Measurements from ENCODE around the gene LRRC36.
A peak's percentile ranks its signal among the peaks of the same experiment; 100 is the strongest.

LRRC36 gene

DNA sequence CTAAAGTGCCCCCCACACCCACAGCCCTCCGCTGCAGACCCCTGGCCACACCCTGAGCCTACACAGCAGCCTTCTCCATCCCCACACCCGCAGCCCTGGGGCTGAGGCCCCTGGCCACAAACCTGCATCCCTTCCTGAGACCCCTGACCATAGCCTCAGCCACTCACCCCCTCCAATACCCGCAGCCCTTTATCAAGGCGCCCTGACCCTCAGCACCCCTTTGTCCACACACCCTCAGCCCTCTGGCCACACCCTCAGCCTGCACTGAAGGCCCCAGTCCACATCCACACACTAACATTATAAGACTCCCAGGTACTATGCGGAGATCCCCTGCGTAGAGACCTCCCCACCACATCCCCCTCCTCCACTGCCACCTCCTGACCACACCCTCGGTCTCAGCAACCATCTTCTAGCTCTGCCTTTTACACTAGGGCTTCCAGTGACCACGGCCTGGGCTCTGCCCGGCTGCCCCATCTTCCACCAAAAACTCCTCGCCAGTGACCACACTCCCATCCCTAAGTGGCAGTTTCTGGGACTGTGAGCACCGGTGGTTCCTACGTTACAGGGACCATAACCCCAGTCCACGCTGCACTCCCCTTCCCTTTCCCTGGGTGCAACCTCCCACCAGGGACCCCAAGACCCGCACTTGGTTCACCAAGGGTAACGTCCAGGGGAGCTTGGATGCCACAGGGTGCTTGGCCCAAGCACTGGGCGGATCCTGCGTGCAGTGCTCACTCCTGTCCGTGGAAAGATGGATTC lies 65.9 kb downstream of the LRRC36 start:
- peak; percentile 37 for DNase-seq

GRCh38 chr16:67393111-67393787 lies 66.6 kb downstream of the LRRC36 start, which contains the start of gene TPPP3:
Gene TPPP3 (minus strand): TSS chr16:67393498. CDS start chr16:67391111, 2,387 bp downstream.
- peak; percentile 95 for DNase-seq

- no peak for DNase-seq
These were observed 67.2 kb downstream of the LRRC36 start for GRCh38 chr16:67393788-67394154.

DNA sequence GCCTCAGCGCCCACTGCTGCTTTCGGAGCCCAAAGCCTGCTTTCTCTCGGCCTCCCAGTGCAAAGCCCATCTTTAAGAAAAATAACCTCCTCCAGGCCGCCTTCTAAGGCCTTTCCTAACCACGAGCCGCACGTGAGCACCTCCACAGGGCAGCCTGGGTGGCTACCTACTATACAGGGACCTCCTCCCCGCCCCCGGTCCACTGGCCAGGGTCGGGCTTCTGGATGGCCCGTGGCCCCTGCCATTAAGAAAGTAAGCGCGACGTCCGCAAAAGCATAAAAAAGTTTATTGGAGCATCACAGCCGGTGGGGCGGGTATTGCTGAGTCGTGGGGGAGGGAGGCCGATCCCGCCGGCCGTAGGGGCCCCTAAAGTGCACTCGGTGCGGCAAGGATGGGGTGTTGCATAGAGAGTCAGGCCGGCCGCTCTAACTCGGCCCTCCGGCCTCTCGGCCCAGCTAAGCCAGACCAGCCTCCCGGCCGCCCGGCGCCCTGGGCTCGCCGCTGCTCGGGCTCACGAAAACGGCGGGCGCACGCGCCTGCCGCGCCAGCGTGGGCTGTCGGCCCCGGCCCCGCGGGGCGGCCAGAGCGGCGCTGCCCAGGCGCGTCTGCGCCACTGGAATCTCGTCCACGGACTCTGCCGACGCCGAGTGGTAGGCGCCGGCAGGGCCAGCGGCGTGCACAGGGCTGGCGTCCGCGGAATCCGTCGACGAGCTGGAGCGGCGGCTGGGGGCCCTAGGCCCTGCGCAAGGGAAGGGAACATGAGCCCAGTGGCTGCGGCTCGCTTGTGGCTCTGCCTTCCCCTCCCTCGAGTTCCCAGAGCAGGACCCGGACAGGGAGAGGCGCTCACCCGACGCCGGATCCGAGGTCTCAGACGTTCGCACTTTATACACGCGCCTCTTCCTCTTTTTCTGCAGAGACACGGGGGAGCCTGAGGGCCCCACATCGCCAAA lies 67.8 kb downstream of the LRRC36 start:
- peak; percentile 69 for DNase-seq

DNA sequence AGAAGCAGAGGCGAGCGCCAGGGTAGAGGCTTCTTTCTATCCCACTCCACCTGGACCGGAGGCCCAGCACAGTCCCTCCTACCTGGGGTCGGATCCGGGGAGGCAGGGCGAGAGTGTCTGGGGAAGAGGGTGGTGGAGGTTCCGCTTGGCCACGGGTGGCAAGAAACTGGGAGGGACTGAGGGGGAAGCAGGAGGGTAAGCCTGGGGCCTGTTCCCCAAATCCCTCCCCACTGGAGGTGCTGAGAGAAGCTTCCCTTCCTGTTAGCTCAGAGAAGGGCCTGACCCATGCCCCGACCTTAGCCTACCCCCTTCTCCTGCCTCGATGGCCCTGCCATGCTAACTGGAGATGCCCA lies 68.5 kb downstream of the LRRC36 start:
- DNase-seq: no peak

DNA sequence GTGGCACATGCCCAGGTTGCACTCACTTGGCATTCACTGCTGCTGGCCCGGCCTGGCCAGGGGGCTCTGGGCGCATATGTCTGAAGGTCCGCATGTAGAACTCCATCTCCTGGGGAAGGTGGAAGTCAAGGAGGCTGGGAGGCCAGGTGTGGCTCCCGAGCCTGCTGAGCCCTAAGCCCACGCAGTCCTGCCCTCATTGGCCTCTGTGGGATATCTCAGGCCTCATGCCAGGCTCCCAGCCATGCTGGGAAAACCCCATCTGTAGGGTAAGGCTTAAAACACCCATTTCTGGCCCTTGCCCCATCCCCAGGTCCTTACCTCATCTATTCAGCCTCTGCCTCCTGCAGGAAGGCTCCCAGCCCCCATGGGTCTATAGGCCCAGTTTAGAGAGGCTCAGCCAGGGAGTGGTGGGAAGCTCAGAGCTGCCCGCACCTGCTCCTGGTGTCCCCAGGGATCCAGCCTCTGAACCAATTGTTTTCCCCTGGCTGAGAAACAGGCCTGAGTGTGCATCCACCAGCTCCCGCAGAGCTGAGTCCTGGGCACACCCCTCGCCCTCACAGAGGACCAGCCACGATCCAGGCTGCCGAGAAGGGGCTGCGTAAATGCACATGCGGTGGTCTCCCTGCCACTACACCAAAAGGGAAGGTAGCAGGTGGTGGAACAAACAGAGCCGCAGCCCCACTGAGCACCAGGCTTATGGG lies 69.0 kb downstream of the LRRC36 start:
- peak; percentile 89 for DNase-seq

DNA sequence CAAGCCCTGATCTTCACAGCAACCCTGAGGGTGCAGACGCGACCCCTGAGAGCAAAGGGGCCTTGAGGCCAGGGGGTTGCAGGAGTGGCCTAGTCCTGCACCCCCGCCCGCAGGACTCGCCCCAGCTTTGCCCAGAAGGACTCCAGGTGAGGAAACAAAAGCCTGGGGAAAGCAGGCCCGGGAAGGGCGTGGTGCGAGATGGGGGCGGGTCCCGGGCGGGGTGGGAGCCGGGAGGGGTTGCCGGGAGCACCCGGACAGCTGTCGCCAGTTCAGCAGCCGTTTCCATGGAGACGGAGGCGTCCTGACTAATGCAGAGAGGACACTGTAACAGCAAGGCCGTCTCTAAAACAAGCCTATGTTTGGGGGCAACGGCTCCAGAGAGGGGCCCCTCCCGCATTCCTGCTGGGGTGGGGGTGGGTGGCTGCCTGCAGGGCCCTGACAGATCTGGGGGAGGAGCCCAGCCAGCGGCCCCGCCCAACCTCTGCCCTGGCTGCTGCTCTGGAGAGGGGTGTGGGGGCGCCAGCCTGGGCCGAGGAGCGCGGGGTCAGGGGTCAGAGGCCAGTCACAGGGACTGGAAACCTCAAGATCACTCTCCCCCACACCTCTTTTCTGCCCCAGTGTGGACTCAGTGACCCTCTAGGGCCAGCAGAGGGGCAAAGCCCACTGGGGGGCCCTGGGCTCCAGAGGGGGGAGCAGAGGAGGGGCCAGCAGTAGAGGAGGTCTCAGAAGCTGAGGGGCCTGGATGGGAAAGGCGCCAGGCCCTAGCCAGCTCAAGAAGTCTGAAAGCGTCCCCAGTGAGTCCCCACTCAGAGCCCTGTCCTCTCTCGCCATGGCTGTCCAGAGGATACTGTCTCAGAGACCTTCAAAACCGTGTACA lies 69.8 kb downstream of the LRRC36 start:
- peak; percentile 97 for DNase-seq

GRCh38 chr16:67397036-67397801 lies 70.6 kb downstream of the LRRC36 start:
- DNase-seq: peak; percentile 41

- peak; percentile 64 for DNase-seq
These were observed 71.4 kb downstream of the LRRC36 start for GRCh38 chr16:67397812-67398545.

DNA sequence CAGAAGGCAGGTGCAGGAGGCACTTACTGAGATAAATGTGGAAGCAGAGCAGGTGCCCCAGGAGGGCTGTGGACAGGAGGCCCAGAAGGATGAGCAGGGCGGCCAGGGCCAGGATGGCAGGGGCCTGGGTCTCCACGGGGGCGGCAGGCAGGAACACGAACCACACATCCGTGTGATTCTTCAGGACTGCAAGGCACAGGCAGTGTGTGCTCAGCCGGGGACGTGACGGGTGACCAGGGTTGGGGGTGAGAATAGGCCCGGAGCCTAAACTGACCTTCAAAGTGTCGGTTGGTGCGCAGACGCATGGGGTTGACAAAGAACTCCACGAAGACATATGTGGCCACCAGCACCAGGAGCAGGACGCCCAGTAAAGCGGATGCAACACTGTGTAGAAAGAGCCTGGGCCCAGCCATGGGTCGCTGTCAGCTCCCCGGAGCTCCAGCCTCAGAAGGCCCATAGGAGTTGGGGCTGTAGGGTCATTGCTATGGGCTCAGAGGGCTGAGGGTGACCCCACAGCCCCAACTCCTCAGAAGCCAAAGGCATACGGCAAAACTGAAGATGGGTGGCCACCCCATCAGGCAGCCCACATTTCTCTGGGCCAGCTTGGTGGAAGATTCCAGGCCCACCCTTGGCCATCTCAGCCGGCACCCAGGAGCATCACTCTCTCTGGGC lies 72.1 kb downstream of the LRRC36 start:
- DNase-seq: no peak

DNA sequence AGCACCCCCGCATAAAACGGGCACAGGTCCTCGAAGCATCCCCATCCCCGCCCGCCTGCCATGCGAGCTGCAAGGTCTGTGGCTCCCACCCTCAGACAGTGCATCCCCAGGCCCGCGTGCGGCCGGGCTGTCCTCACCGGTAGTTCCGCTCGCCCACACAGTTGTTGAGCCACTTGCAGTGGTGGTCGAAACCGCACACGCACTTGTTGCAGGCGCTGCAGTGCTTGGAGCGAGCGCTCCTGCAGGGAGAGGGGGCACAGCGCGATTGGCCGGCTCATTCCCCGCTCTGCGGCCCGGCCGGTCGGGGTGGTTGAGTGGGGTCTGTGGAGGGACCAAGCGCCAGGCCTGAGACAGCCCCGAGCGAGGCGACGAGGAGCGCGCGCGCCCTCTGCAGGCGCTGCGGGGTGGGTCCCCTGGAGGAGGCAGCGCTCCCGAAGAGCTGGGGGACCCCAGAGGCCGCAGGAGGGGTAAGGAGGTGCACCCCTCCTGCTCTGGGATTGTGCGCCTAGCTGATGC lies 72.7 kb downstream of the LRRC36 start:
- DNase-seq: peak; percentile 90

DNA sequence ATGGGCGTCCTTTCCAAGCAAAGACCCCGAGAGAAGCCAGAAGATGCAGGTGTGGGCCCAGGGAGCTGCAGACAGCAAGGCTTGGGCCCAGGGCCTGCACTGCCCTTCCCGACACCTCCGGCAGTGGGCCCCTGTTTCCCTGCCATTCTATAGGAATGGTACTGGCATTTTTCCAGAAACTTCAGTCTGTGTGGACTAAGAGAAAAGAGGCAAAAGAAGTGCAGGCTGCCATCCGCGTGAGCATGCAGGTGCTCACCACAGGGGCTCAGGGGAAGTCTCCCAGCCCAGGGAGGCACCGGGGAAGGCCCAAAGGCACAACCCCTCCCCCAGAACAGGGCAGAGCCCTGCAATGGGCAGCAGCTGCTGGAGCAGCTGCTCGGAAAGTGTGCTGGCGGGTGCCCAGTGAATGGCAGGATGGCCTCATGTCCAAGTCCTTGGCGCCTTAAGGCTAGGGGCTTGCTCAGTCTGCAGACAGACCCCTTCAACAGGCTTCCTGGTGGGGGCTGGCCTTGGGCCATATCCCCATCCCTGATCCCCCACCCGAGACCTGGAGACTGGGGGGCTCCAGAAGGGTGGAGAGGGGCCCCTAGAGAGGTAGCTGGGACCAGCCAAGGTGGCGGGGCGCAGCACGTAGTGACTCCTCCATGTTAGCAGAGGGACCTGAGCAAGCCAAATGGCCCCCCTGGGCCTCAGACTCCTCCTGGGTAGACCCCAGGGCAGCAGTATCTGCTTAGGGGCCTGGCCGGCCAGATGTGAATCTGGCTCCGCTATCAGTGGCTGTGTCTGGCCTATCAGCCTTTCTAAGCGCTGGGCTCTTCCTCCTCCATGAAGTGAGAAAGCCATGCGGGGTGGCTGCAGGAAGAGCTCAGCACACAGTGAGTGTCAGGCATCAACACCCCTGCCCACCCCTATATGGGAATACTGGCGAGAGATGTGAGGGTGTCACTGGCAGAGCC lies 73.4 kb downstream of the LRRC36 start:
- no peak for DNase-seq

DNA sequence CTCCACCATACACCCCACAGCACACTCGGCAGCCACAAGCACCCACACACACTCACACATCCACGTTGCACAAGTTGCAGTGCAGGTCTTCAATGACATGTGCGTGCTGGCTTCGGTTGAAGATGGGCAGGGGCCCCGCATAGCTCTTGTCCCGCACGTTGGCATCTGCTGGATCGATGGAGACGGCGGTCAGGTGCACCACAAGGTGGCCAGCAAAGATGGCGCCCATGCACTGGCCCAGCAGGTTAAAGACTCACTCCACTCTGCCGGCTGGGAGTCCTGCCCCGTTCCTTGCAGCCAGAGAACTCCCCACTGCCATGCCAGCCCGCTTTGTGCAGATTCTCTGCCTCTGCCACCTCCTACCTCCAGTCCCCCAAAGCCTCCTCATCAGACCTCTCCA lies 74.3 kb downstream of the LRRC36 start:
- DNase-seq: no peak

DNA sequence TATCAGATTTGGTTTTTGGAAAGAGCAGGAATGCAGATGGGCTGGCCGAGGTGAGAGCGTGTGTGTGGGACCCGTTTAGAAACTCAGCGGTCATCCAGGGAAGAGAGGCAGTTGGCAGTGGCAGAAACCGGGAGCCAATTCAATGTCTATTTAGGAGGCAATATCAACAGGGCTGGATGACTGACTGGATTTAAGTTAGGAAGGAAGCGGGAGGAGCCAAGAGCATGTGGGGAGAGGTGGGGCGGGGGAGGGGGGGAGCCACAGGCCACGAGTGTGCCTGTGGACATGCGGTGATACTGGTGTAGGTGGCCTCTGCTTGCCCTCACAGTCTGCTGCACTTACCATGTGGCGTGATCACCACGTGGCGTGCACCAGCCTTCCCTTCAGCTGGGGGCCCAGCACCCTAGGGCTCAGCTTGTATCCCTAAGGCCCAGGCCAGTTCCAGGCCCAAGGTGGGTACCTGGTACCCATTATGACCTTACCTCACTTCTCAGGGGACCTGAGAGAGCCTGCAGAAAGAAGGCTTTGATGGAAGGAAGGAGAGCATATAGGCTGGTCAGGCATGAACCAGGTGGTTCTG lies 77.5 kb downstream of the LRRC36 start:
- no peak for DNase-seq

GRCh38 chr16:67404740-67405226 lies 78.2 kb downstream of the LRRC36 start:
- DNase-seq: peak; percentile 62

- DNase-seq: no peak
These were observed 78.7 kb downstream of the LRRC36 start for GRCh38 chr16:67405336-67405735.

Data from eye (tissue), 1 donor.